Measurements from ENCODE around the gene SYTL2. TPM values are rescaled to one million over a fixed set of nuclear protein-coding genes. Genes with fewer than 3 reads are reported as not detected.

The SYTL2 gene
- total RNA-seq, 1 experiment from 2014 or later, result 5.2 TPM

DNA sequence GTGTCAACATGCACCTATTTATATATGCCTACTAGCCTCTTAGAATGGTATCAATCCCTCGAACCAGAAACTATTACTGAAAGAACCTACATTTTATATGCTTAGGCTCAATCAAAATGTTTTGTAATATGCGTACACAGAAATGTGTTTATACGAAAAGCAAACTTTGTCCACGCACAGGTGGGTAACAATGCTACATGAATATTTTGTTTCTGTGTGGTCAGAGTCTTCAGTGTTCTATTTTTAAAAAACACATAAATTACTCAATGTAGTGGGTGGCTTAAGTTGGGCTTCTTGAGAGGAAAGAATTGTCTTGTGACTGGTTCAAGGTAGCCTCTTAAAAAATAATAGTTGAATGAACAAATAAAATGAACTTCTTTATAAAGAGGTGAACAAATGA lies 46.1 kb downstream of the SYTL2 start:
- H3K4ac ChIP-seq (ENCODE audit: low read depth, low read length), result no peak overlapping the region
- H3K27me3 ChIP-seq (ENCODE audit: insufficient read depth, low read length), result no peaks in the 10 kb centered on the region
- no peak overlapping the region for H3K23ac ChIP-seq (ENCODE audit: insufficient read length, low read depth, low read length)
- H3K23me2 ChIP-seq (ENCODE audit: insufficient read length, low read depth, low read length, poor library complexity, severe bottlenecking), result no peaks in the 10 kb centered on the region
- H3K4me3 Mint-ChIP-seq, result no peak overlapping the region
- H3K27me3 Mint-ChIP-seq (ENCODE audit: low read depth), result no peaks in the 10 kb centered on the region
- H4K20me1 ChIP-seq (ENCODE audit: control insufficient read depth, insufficient read depth, insufficient read length), result no peaks in the 10 kb centered on the region
- no peaks in the 10 kb centered on the region for H3K9me3 ChIP-seq (ENCODE audit: control insufficient read depth, low read depth, low read length)
- H3K9ac ChIP-seq (ENCODE audit: extremely low read depth, insufficient read length, low read length), result no peak overlapping the region
- TF ChIP-seq, protein P1, sequence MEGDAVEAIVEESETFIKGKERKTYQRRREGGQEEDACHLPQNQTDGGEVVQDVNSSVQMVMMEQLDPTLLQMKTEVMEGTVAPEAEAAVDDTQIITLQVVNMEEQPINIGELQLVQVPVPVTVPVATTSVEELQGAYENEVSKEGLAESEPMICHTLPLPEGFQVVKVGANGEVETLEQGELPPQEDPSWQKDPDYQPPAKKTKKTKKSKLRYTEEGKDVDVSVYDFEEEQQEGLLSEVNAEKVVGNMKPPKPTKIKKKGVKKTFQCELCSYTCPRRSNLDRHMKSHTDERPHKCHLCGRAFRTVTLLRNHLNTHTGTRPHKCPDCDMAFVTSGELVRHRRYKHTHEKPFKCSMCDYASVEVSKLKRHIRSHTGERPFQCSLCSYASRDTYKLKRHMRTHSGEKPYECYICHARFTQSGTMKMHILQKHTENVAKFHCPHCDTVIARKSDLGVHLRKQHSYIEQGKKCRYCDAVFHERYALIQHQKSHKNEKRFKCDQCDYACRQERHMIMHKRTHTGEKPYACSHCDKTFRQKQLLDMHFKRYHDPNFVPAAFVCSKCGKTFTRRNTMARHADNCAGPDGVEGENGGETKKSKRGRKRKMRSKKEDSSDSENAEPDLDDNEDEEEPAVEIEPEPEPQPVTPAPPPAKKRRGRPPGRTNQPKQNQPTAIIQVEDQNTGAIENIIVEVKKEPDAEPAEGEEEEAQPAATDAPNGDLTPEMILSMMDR (conservative IDR thresholded peaks at IDR 0.05), result no peak
- no peak overlapping the region for H2AFZ ChIP-seq (ENCODE audit: low read length)
- WGBS (ENCODE audit: extremely low coverage, insufficient read length, low lambda C conversion rate), result no CpG with 5 or more reads among the region's 4 CpGs
- H3K4me1 Mint-ChIP-seq, result peaks cover 7% of the 10 kb centered on the region in 2 experiments
- H2BK5ac ChIP-seq (ENCODE audit: insufficient read length, low read length), result no peak overlapping the region
- no peaks in the 10 kb centered on the region for H3K79me2 ChIP-seq (ENCODE audit: insufficient read depth, low read length)
- no peak for DNase-seq
- no peaks in the 10 kb centered on the region for H3K79me1 ChIP-seq (ENCODE audit: insufficient read depth, low read depth, low read length, poor library complexity, severe bottlenecking)
- H2BK12ac ChIP-seq (ENCODE audit: insufficient read length, low read depth, low read length), result no peak overlapping the region
- peaks cover 2% of the 10 kb centered on the region; the same call in 1 of the 2 replicates for H3K4me1 ChIP-seq (ENCODE audit: insufficient read depth, low read length)
- peaks cover 0 to 7% (median 0%) of the 10 kb centered on the region in 3 experiments; a peak in 3 of 7 replicates for H3K36me3 Mint-ChIP-seq (ENCODE audit: insufficient read depth in 1 of 3, low read depth in 3 of 3)
- H4K91ac ChIP-seq (ENCODE audit: insufficient read length, low read depth, low read length), result no peak overlapping the region
- H3K27ac Mint-ChIP-seq, result no peak overlapping the region
- H3K27ac ChIP-seq (ENCODE audit: insufficient read length, low read depth, low read length), result no peak overlapping the region
- no peak overlapping the region for H3K4me2 ChIP-seq (ENCODE audit: insufficient read depth, insufficient read length, low read length)
- H4K5ac ChIP-seq (ENCODE audit: insufficient read length, low read depth, low read length), result no peak overlapping the region
- H2BK15ac ChIP-seq (ENCODE audit: low read depth, low read length), result no peak overlapping the region
- H2BK20ac ChIP-seq (ENCODE audit: low read depth, low read length, poor library complexity, severe bottlenecking), result no peak overlapping the region
- H2AK5ac ChIP-seq (ENCODE audit: insufficient read length, low read length), result no peak overlapping the region
- no peak overlapping the region for H4K8ac ChIP-seq (replicated peaks; ENCODE audit: insufficient read length, low read depth, low read length)
- no peak overlapping the region for H3K18ac ChIP-seq (ENCODE audit: insufficient read length, low read depth, low read length)
- H3K9me3 Mint-ChIP-seq, result peaks cover 0 to 8% of the 10 kb centered on the region in 2 experiments; a peak in 2 of 5 replicates
- H2BK120ac ChIP-seq (ENCODE audit: low read depth, low read length, poor library complexity, severe bottlenecking), result no peak overlapping the region
- no peak overlapping the region for H3T11ph ChIP-seq (ENCODE audit: low read length)
- H3K14ac ChIP-seq (ENCODE audit: insufficient read depth, low read length), result no peak overlapping the region
- no peak overlapping the region for H3K56ac ChIP-seq (ENCODE audit: insufficient read length, low read depth, low read length)
